Measurements from ENCODE around the gene TEX22. TPM values are rescaled to one million over a fixed set of nuclear protein-coding genes. Genes with fewer than 3 reads are reported as not detected.
"Not testable (repeated sequence)": the region's sequence is repeated elsewhere in the genome, so short reads cannot be mapped to it uniquely, and the experiment has no call there.

Gene TEX22
- total RNA-seq, 2 donors from 2014 or later = 1.8 to 3.3 TPM

GRCh38 chr14:105358140-105358846 is 40.0 kb upstream of the TEX22 start:
- ATAC-seq (replicated peaks in 1 of 2) = no peak
- Mint-ChIP-seq H3K4me1 (ENCODE audit: low read depth) (peaks cover 16% of the 10 kb centered on the region), H3K36me3 (ENCODE audit: insufficient read depth in 2 of 2) (no peaks in the 10 kb centered on the region), H3K27me3 (ENCODE audit: low read depth) (no peaks in the 10 kb centered on the region), H3K4me3 (no peak overlapping the region), H3K9me3 (no peaks in the 10 kb centered on the region), H3K27ac (no peak overlapping the region)
- DNase-seq = no peak

- no peak for DNase-seq
- H3K27me3 Mint-ChIP-seq (ENCODE audit: low read depth) = no peaks in the 10 kb centered on the region
- H3K27ac Mint-ChIP-seq = no peak overlapping the region
- H3K9me3 Mint-ChIP-seq = no peaks in the 10 kb centered on the region
- no peak for ATAC-seq (replicated peaks in 1 of 2)
- no peaks in the 10 kb centered on the region for H3K36me3 Mint-ChIP-seq (ENCODE audit: insufficient read depth in 2 of 2)
- H3K4me3 Mint-ChIP-seq = no peak overlapping the region
- H3K4me1 Mint-ChIP-seq (ENCODE audit: low read depth) = peaks cover 23% of the 10 kb centered on the region
Observed at GRCh38 chr14:105358943-105359342, 39.4 kb upstream of the TEX22 start.

DNA sequence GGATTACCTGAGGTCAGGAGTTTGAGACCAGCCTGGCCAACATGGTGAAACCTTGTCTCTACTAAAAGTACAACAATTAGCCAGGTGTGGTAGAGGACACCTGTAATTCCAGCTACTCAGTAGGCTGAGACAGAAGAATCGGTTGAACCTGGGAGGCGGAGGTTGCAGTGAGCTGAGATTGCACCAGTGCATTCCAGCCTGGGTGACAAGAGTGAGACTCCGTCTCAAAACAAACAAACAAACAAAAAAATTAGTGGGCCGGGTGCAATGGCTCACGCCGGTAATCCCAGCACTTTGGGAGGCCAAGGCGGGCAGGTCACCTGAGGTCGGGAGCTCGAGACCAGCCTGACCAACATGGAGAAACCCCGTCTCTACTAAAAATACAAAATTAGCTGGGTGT is 36.9 kb upstream of the TEX22 start:
- H3K4me1 Mint-ChIP-seq (ENCODE audit: low read depth) = peaks cover 25% of the 10 kb centered on the region
- not testable (repeated sequence) for H3K36me3 Mint-ChIP-seq (ENCODE audit: insufficient read depth in 2 of 2); H3K4me3 Mint-ChIP-seq; H3K9me3 Mint-ChIP-seq; DNase-seq; H3K27ac Mint-ChIP-seq; H3K27me3 Mint-ChIP-seq (ENCODE audit: low read depth); ATAC-seq (replicated peaks in 1 of 2)

GRCh38 chr14:105363847-105364708 is 34.3 kb upstream of the TEX22 start:
- peak; percentile 41 to 46 for DNase-seq
- Mint-ChIP-seq H3K36me3 (ENCODE audit: insufficient read depth in 2 of 2) (no peaks in the 10 kb centered on the region), H3K4me1 (ENCODE audit: low read depth) (peaks cover 25% of the 10 kb centered on the region), H3K9me3 (no peaks in the 10 kb centered on the region), H3K4me3 (peak overlapping the region; percentile 59 to 77), H3K27me3 (ENCODE audit: low read depth) (no peaks in the 10 kb centered on the region), H3K27ac (peak overlapping the region; percentile 4)
- peak; percentile 65 to 79 for ATAC-seq (replicated peaks in 1 of 2)

DNA sequence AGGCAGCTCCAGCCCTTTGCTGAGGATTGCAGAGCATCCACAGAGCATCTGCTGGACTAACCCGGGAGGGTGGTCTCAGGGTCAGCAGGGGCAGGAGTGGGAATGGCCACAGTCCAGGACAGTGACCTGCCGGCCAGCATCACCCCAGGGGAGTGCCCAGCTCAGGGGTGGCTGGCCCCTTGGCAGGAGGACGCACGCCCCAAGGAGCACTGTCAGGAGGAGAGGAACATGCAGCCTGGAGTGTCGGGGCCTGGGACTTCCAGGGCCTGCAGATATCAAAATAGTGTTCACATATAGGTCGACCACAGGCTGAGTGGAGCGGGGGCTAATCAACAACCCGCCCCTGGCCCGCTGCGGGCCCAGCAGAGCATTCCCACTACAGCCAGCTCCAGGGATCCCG is 33.2 kb upstream of the TEX22 start:
- Mint-ChIP-seq H3K36me3 (ENCODE audit: insufficient read depth in 2 of 2) (no peaks in the 10 kb centered on the region), H3K9me3 (no peaks in the 10 kb centered on the region), H3K27me3 (ENCODE audit: low read depth) (no peaks in the 10 kb centered on the region), H3K27ac (no peak overlapping the region), H3K4me1 (ENCODE audit: low read depth) (peaks cover 25% of the 10 kb centered on the region), H3K4me3 (no peak overlapping the region)
- ATAC-seq (replicated peaks in 1 of 2) = no peak
- DNase-seq = no peak

GRCh38 chr14:105365681-105366080 is 32.7 kb upstream of the TEX22 start:
- no peaks in the 10 kb centered on the region for H3K9me3 Mint-ChIP-seq
- DNase-seq (no peak), ATAC-seq (replicated peaks in 1 of 2) (no peak)
- no peak overlapping the region for H3K4me3 Mint-ChIP-seq
- peaks cover 25% of the 10 kb centered on the region for H3K4me1 Mint-ChIP-seq (ENCODE audit: low read depth)
- no peak overlapping the region for H3K27ac Mint-ChIP-seq
- H3K36me3 Mint-ChIP-seq (ENCODE audit: insufficient read depth in 2 of 2) = no peaks in the 10 kb centered on the region
- H3K27me3 Mint-ChIP-seq (ENCODE audit: low read depth) = no peaks in the 10 kb centered on the region

GRCh38 chr14:105366386-105367074 is 31.8 kb upstream of the TEX22 start:
- Mint-ChIP-seq H3K27ac (no peak overlapping the region), H3K27me3 (ENCODE audit: low read depth) (no peaks in the 10 kb centered on the region), H3K9me3 (no peaks in the 10 kb centered on the region), H3K4me1 (ENCODE audit: low read depth) (peaks cover 25% of the 10 kb centered on the region), H3K36me3 (ENCODE audit: insufficient read depth in 2 of 2) (no peaks in the 10 kb centered on the region), H3K4me3 (no peak overlapping the region)
- ATAC-seq (replicated peaks in 1 of 2) = no peak
- no peak for DNase-seq

DNA sequence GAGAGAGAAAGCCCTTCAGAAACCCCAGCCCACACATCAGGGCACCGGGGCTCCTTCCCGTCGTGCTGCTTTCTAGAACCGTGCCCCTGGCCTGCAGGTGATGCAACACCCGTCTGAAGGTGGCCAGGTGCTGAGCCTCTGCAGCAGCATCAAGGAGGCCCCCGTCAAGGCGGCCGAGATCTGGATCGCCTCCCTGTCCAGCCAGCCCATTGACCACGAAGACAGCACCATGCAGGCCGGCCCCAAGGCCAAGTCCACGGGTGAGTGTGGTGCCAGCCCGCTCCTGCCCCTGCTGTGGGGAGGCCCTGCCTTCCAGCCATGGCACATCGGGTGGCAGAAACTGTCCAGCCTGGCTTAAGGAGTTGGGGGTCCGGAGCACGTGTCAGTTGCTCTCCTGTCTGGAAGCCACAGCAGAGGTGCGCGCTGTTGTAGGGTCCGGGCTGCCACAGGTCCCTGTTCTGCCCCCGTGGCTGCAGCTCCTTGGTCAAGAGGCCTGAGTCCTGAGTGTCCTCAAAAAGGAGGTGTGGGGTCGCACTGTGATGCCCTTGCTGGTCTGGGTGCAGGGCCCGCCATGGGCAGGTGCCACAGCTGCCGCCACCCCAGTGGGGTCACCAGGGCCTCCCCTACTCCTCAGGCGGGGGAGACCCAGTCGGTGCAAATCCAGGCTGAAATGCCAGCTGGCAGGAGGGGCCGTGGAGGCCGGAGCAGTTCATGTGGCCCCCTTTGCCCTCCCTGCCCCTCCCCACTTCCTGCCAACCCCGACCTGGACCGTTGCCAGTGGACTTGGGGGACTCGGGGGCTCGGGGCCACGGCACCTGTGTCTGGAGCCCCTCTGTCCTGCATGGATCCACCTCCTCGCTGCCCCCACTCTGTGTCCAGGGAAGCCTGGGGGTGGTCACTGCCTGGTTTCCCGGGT is 31.0 kb upstream of the TEX22 start:
- H3K4me3 Mint-ChIP-seq = no peak overlapping the region
- no peaks in the 10 kb centered on the region for H3K36me3 Mint-ChIP-seq (ENCODE audit: insufficient read depth in 2 of 2)
- peaks cover 18% of the 10 kb centered on the region for H3K4me1 Mint-ChIP-seq (ENCODE audit: low read depth)
- H3K27me3 Mint-ChIP-seq (ENCODE audit: low read depth) = no peaks in the 10 kb centered on the region
- ATAC-seq (replicated peaks in 1 of 2) (no peak), DNase-seq (no peak)
- no peaks in the 10 kb centered on the region for H3K9me3 Mint-ChIP-seq
- no peak overlapping the region for H3K27ac Mint-ChIP-seq

- Mint-ChIP-seq H3K27ac (no peak overlapping the region), H3K36me3 (ENCODE audit: insufficient read depth in 2 of 2) (no peaks in the 10 kb centered on the region), H3K4me1 (ENCODE audit: low read depth) (peaks cover 12% of the 10 kb centered on the region), H3K4me3 (no peak overlapping the region), H3K27me3 (ENCODE audit: low read depth) (no peaks in the 10 kb centered on the region), H3K9me3 (no peaks in the 10 kb centered on the region)
- DNase-seq (no peak), ATAC-seq (replicated peaks in 1 of 2) (no peak)
Observed at GRCh38 chr14:105368032-105368417, 30.3 kb upstream of the TEX22 start.

DNA sequence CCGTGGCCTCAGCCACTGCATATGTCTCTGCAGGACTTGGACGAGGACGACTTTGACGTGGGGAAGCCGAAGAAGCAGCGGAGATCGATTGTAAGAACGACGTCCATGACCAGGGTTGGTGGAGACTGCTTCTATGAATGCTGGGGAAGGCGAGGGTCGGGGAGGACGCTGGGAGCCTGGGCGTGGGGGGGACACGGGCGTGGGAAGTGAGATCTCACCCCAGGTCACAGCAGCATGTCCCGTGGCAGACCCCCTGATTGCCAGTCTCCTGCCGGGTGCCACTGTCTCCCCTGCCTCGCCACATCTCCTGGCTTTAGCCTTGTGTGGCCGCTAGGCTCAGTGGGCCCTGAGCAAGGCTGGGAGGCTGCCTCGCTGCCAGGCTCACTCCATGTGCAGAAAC is 29.9 kb upstream of the TEX22 start:
- Mint-ChIP-seq H3K27ac (no peak overlapping the region), H3K4me1 (ENCODE audit: low read depth) (peaks cover 8% of the 10 kb centered on the region), H3K9me3 (no peaks in the 10 kb centered on the region), H3K36me3 (ENCODE audit: insufficient read depth in 2 of 2) (no peaks in the 10 kb centered on the region), H3K27me3 (ENCODE audit: low read depth) (no peaks in the 10 kb centered on the region), H3K4me3 (no peak overlapping the region)
- no peak for DNase-seq
- no peak for ATAC-seq (replicated peaks in 1 of 2)

GRCh38 chr14:105368910-105369652 is 29.3 kb upstream of the TEX22 start:
- Mint-ChIP-seq H3K27ac (no peak overlapping the region), H3K4me1 (ENCODE audit: low read depth) (peaks cover 1% of the 10 kb centered on the region), H3K4me3 (no peak overlapping the region), H3K36me3 (ENCODE audit: insufficient read depth in 2 of 2) (no peaks in the 10 kb centered on the region), H3K9me3 (no peaks in the 10 kb centered on the region), H3K27me3 (ENCODE audit: low read depth) (no peaks in the 10 kb centered on the region)
- ATAC-seq (replicated peaks in 1 of 2) = no peak
- no peak for DNase-seq

GRCh38 chr14:105369653-105370040 is 28.7 kb upstream of the TEX22 start:
- ATAC-seq (replicated peaks in 1 of 2) (no peak), DNase-seq (no peak)
- Mint-ChIP-seq H3K9me3 (no peaks in the 10 kb centered on the region), H3K4me1 (ENCODE audit: low read depth) (no peaks in the 10 kb centered on the region), H3K36me3 (ENCODE audit: insufficient read depth in 2 of 2) (no peaks in the 10 kb centered on the region), H3K27me3 (ENCODE audit: low read depth) (no peaks in the 10 kb centered on the region), H3K27ac (no peak overlapping the region), H3K4me3 (no peak overlapping the region)
